GM19043 (cell line): ENCODE data around the gene FTH1.

ENCODE experiments used
- ATAC-seq: cut with Tn5 transposase; IDR thresholded peaks from one replicate; pipeline ENCODE4 v1.9.1; 2021; ENCODE audit warnings: low read depth; ENCODE audit not compliant: unreplicated experiment

Gene FTH1

GRCh38 chr11:61951484-61952135 is 15.8 kb downstream of the FTH1 start:
- ATAC-seq, result no peak

- no peak for ATAC-seq
Observed at GRCh38 chr11:61950035-61950547, 17.3 kb downstream of the FTH1 start, which contains the start of gene BEST1. Gene BEST1 (plus strand): TSS chr11:61950351. CDS start chr11:61951807, 1,456 bp downstream.

- no peak for ATAC-seq
Observed at GRCh38 chr11:61949169-61950034, 18.0 kb downstream of the FTH1 start.

GRCh38 chr11:61948505-61948904 is 18.9 kb downstream of the FTH1 start:
- no peak for ATAC-seq

- no peak for ATAC-seq
Observed at GRCh38 chr11:61947486-61948210, 19.8 kb downstream of the FTH1 start.

- ATAC-seq, result no peak
Observed at GRCh38 chr11:61946894-61947293, 20.5 kb downstream of the FTH1 start.

GRCh38 chr11:61945191-61945590 is 22.2 kb downstream of the FTH1 start:
- ATAC-seq, result no peak

- no peak for ATAC-seq
Observed at GRCh38 chr11:61940466-61940865, 27.0 kb downstream of the FTH1 start.

GRCh38 chr11:61935861-61936260 is 31.6 kb downstream of the FTH1 start:
- no peak for ATAC-seq

- no peak for ATAC-seq
Observed at GRCh38 chr11:61930933-61931332, 36.5 kb downstream of the FTH1 start.

- no peak for ATAC-seq
Observed at GRCh38 chr11:61928606-61929005, 38.8 kb downstream of the FTH1 start.

GRCh38 chr11:61927501-61927900 is 39.9 kb downstream of the FTH1 start:
- no peak for ATAC-seq

- no peak for ATAC-seq
Observed at GRCh38 chr11:61926235-61926634, 41.2 kb downstream of the FTH1 start.

GRCh38 chr11:61925736-61926135 is 41.7 kb downstream of the FTH1 start:
- ATAC-seq, result no peak

- no peak for ATAC-seq
Observed at GRCh38 chr11:61924064-61924455, 43.4 kb downstream of the FTH1 start.

- no peak for ATAC-seq
Observed at GRCh38 chr11:61923166-61924063, 44.0 kb downstream of the FTH1 start.

GRCh38 chr11:61922539-61922938 is 44.9 kb downstream of the FTH1 start:
- ATAC-seq, result no peak

- ATAC-seq, result no peak
Observed at GRCh38 chr11:61921446-61921845, 46.0 kb downstream of the FTH1 start.

GRCh38 chr11:61919705-61920631 is 47.5 kb downstream of the FTH1 start:
- ATAC-seq, result no peak
